ENCODE measurements around the gene ZBTB17. TPM values are rescaled to one million over a fixed set of nuclear protein-coding genes. Genes with fewer than 3 reads are reported as not detected.

The ZBTB17 gene
- total and polyA plus RNA-seq, 2 of the 8 experiments (the other 6 are each of a cell fraction or from before 2014, with no cell fraction given) = 24.7 to 36.2 TPM

GRCh38 chr1:15945832-15946448 is 30.0 kb downstream of the ZBTB17 start:
- H3K79me1 ChIP-seq (ENCODE audit: low read depth, low read length) = peaks cover 5% of the 10 kb centered on the region; the same call in 1 of the 2 replicates
- no peak overlapping the region for H3K14ac ChIP-seq (ENCODE audit: insufficient read length)
- no peak overlapping the region for H2BK20ac ChIP-seq (ENCODE audit: low read length)
- H4K5ac ChIP-seq (ENCODE audit: insufficient read length, low read depth, low read length) = no peak overlapping the region
- no peak overlapping the region for H2BK15ac ChIP-seq (ENCODE audit: low read length)
- H3K9ac ChIP-seq (replicated peaks in 1 of 4; ENCODE audit: extremely low read depth in 1 of 4, low read depth in 3 of 4, low read length in 3 of 4) = no peak overlapping the region
- ChIA-PET POLR2A (ENCODE audit: partially characterized antibody) (no interaction called here), CTCF (ENCODE audit: partially characterized antibody) (interaction anchor here (0.9 to 1.2 kb wide), 3 partner anchors 150 to 352 kb away, joined by 3 to 5 read pairs (median 3); no protein-coding TSS in a partner anchor)
- no peak overlapping the region for H2BK12ac ChIP-seq (ENCODE audit: low read depth, low read length)
- H3K27ac ChIP-seq (ENCODE audit: low read depth, low read length) = no peak overlapping the region
- no peak overlapping the region for H2BK5ac ChIP-seq (ENCODE audit: low read depth, low read length)
- WGBS, 2 experiments (ENCODE audit: extremely low coverage in 1 of 2, insufficient coverage in 1 of 2, insufficient read length in 1 of 2, insufficient replicate concordance in 2 of 2, low coverage in 1 of 2, low lambda C conversion rate in 2 of 2, missing lambda C conversion rate in 1 of 2) = 93% methylated on average over 13 of the region's 17 CpGs; no CpG with 5 or more reads in 1 of the 2 experiments
- H3K23me2 ChIP-seq (ENCODE audit: low read depth, low read length) = no peaks in the 10 kb centered on the region
- no peaks in the 10 kb centered on the region for H3K79me2 ChIP-seq (ENCODE audit: control insufficient read depth in 1 of 2, insufficient read depth in 2 of 2, low read length in 2 of 2)
- no peak for TF ChIP-seq NRF1 (IDR thresholded peaks at IDR 0.05; ENCODE audit: low read depth, low read length)
- TF ChIP-seq TBP (IDR thresholded peaks at IDR 0.05; ENCODE audit: low read depth, low read length) = no peak
- TF ChIP-seq CEBPB (IDR thresholded peaks at IDR 0.05; ENCODE audit: low read depth, low read length) = no peak
- no peak for TF ChIP-seq YY1 (IDR thresholded peaks at IDR 0.05; ENCODE audit: low read depth, low read length)
- no peak for TF ChIP-seq SIX5 (IDR thresholded peaks at IDR 0.05; ENCODE audit: low read depth, low read length)
- no peak for TF ChIP-seq CHD1 (IDR thresholded peaks at IDR 0.05; ENCODE audit: low read depth, low read length)
- TF ChIP-seq, protein P1, sequence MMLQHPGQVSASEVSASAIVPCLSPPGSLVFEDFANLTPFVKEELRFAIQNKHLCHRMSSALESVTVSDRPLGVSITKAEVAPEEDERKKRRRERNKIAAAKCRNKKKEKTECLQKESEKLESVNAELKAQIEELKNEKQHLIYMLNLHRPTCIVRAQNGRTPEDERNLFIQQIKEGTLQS (IDR thresholded peaks at IDR 0.05; ENCODE audit: insufficient read depth, low read depth, low read length) = no peak
- TF ChIP-seq GABPA (IDR thresholded peaks at IDR 0.05; ENCODE audit: borderline replicate concordance, insufficient read depth, low read length) = no peak
- no peak for TF ChIP-seq JUND (IDR thresholded peaks at IDR 0.05; ENCODE audit: low read length)
- TF ChIP-seq POLR2A (IDR thresholded peaks at IDR 0.05; ENCODE audit: control extremely low read depth in 1 of 2, low read depth in 2 of 2, low read length in 2 of 2) = no peak
- no peaks in the 10 kb centered on the region for H3K9me3 ChIP-seq (ENCODE audit: insufficient read depth in 2 of 2, low read depth in 1 of 2, low read length in 1 of 2)
- no peak for DNase-seq (ENCODE audit: low read depth in 1 of 2, low spot score in 2 of 2)
- no peak overlapping the region for H2AFZ ChIP-seq (ENCODE audit: low read length)
- no peak overlapping the region for H3K56ac ChIP-seq (replicated peaks; ENCODE audit: insufficient read length, low read depth, low read length)
- peaks cover 3 to 22% (median 18%) of the 10 kb centered on the region in 4 experiments; a peak in 7 of 8 replicates for H3K36me3 ChIP-seq (ENCODE audit: control insufficient read depth in 2 of 4, insufficient read depth in 4 of 4, low read length in 3 of 4)
- FAIRE-seq = no peak
- no peak overlapping the region for H4K91ac ChIP-seq (replicated peaks; ENCODE audit: insufficient read length, low read length)
- H3K4me3 ChIP-seq (ENCODE audit: extremely low read depth in 1 of 4, insufficient read depth in 2 of 4, low read depth in 3 of 4, low read length in 4 of 4) = no peak overlapping the region
- H3K23ac ChIP-seq (ENCODE audit: insufficient read length) = no peak overlapping the region
- H3K4me1 ChIP-seq (replicated peaks in 1 of 4; ENCODE audit: control insufficient read depth in 3 of 4, insufficient read depth in 4 of 4, low read length in 3 of 4) = peaks cover 4 to 25% (median 14%) of the 10 kb centered on the region in 4 experiments
- H3K4me2 ChIP-seq (ENCODE audit: insufficient read depth in 1 of 2, low read depth in 2 of 2, low read length in 2 of 2) = no peak overlapping the region
- H3K4ac ChIP-seq (replicated peaks; ENCODE audit: insufficient read length, low read depth, low read length) = no peak overlapping the region
- H2BK120ac ChIP-seq (replicated peaks; ENCODE audit: low read depth, low read length) = no peak overlapping the region
- peaks cover 0 to 15% of the 10 kb centered on the region in 2 experiments for H4K20me1 ChIP-seq (replicated peaks in 1 of 2; ENCODE audit: control insufficient read depth in 1 of 2, insufficient read depth in 2 of 2, low read length in 2 of 2)
- no peaks in the 10 kb centered on the region for H3K27me3 ChIP-seq (replicated peaks in 1 of 4; ENCODE audit: control insufficient read depth in 3 of 4, extremely low read depth in 1 of 4, insufficient read depth in 3 of 4, low read length in 3 of 4)
- no peak overlapping the region for H2AK5ac ChIP-seq (ENCODE audit: low read depth, low read length)
- no peak overlapping the region for H4K8ac ChIP-seq (ENCODE audit: extremely low read depth, insufficient read depth, low read length)
- no peak overlapping the region for H3K18ac ChIP-seq (ENCODE audit: extremely low read depth, low read length)

All from H1 (cell line).